ENCODE data around the gene GPR21.
A peak's percentile ranks its signal among the peaks of the same experiment; 100 is the strongest.

Gene GPR21
- total RNA-seq = 0.46 to 0.59 (median 0.50) reads per million in 4 donors

GRCh38 chr9:123033352-123033751 lies at the start of gene GPR21:
Gene GPR21 (plus strand): TSS chr9:123033667. CDS start chr9:123034567, 900 bp downstream.
- no peak for DNase-seq

- no peak for DNase-seq
Measured at GRCh38 chr9:122986010-122986409, 47.5 kb upstream of the GPR21 start.

GRCh38 chr9:122988141-122988540 lies 45.3 kb upstream of the GPR21 start:
- DNase-seq = no peak

GRCh38 chr9:122988920-122989621 lies 44.4 kb upstream of the GPR21 start:
- peak in 1 of 5 donors; percentile 59 for DNase-seq

GRCh38 chr9:122991370-122991830 lies 42.1 kb upstream of the GPR21 start:
- DNase-seq = peak in 2 of 5 donors; percentile 16 to 33

- no peak for DNase-seq
Measured at GRCh38 chr9:122996586-122996985, 36.9 kb upstream of the GPR21 start.

- DNase-seq = no peak
Measured at GRCh38 chr9:122998448-122998847, 35.0 kb upstream of the GPR21 start.

GRCh38 chr9:123000371-123001068 lies 32.9 kb upstream of the GPR21 start:
- no peak for DNase-seq

GRCh38 chr9:123002754-123003153 lies 30.7 kb upstream of the GPR21 start:
- DNase-seq = no peak

GRCh38 chr9:123003466-123003865 lies 30.0 kb upstream of the GPR21 start:
- no peak for DNase-seq

GRCh38 chr9:123005964-123006363 lies 27.5 kb upstream of the GPR21 start:
- no peak for DNase-seq

- no peak for DNase-seq
Measured at GRCh38 chr9:123007269-123007668, 26.2 kb upstream of the GPR21 start.

- DNase-seq = no peak
Measured at GRCh38 chr9:123008909-123009308, 24.6 kb upstream of the GPR21 start.

- no peak for DNase-seq
Measured at GRCh38 chr9:123011380-123011779, 22.1 kb upstream of the GPR21 start.

- DNase-seq = no peak
Measured at GRCh38 chr9:123011878-123012528, 21.5 kb upstream of the GPR21 start.

GRCh38 chr9:123016631-123017030 lies 16.8 kb upstream of the GPR21 start:
- no peak for DNase-seq

- no peak for DNase-seq
Measured at GRCh38 chr9:123020796-123021195, 12.7 kb upstream of the GPR21 start.

- no peak for DNase-seq
Measured at GRCh38 chr9:123026425-123026824, 7.0 kb upstream of the GPR21 start.

- no peak for DNase-seq
Measured at GRCh38 chr9:123027517-123027916, 6.0 kb upstream of the GPR21 start.

GRCh38 chr9:123028136-123028535 lies 5.3 kb upstream of the GPR21 start:
- no peak for DNase-seq

- DNase-seq = no peak
Measured at GRCh38 chr9:123028973-123029372, 4.5 kb upstream of the GPR21 start.

- no peak for DNase-seq
Measured at GRCh38 chr9:123031963-123032362, 1.5 kb upstream of the GPR21 start.

GRCh38 chr9:123033864-123034601 lies 566 bp downstream of the GPR21 start:
- no peak for DNase-seq

All from T-helper 1 cell (primary cell).